HEK293T (cell line): ENCODE measurements around the gene MAML1.

Experiments
- BHLHE40 ChIP-seq: fragments of 450-650 bp; IDR thresholded peaks from 2 replicates; pipeline ENCODE4 v1.6.1; 2016; ENCODE audit warnings: mild to moderate bottlenecking, moderate library complexity, borderline replicate concordance
- FOXM1 ChIP-seq: fragments of 450-650 bp; IDR thresholded peaks from 2 replicates; pipeline ENCODE4 v1.6.1; 2017; ENCODE audit warnings: mild to moderate bottlenecking, borderline replicate concordance
- L3MBTL2 ChIP-seq: fragments of 450-650 bp; conservative IDR thresholded peaks from 2 replicates; pipeline ENCODE4 v1.6.1; 2016; ENCODE audit warnings: mild to moderate bottlenecking
- SUZ12 ChIP-seq: fragments of 450-650 bp; IDR thresholded peaks from 2 replicates; pipeline ENCODE4 v1.6.1; 2016; ENCODE audit warnings: mild to moderate bottlenecking
- ZNF384 ChIP-seq: fragments of 450-650 bp; IDR thresholded peaks from 2 replicates; pipeline ENCODE4 v1.6.1; 2016

DNA sequence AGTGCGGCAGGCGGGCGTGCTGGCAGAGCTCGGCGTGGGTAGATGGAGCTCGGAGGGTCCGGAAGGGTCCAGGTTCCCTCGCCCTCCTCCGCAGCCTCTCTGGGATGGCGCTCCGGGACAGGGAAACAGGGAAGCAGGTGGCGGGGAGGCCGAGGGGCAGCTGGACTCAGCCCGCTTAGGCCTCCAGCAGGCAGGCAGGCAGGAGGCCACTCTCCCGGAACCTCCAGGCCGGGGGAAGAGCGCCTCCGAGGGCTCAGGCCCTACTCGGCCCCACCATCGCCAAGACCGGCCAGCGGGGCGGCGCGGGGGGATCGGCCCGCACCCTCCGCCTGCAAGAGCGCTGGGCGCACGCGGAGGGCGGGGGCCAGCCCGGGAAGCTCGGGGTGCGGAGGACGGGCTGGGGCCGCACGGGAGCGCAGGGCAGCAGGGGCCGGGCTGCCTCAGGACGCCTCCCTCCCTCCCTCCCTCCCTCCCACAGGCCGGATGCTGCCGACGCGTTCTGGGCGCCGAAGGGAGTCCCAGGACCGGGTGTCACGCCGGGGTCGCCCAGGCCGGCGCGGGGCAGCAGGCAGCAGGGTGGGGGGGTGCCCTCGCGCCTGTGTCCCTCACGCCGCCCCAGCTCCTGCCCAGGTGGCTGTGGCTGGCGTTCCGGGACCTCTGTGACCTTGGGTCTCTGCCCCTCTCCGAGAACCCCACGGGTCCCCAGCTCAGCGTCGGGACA lies 73.1 kb downstream of the MAML1 start:
- TF ChIP-seq BHLHE40 (no peak), SUZ12 (no peak), ZNF384 (no peak), FOXM1 (no peak), L3MBTL2 (no peak)
